ENCODE results near the gene FAM241B. TPM values are rescaled to one million over a fixed set of nuclear protein-coding genes. Genes with fewer than 3 reads are reported as not detected.

Gene FAM241B
- total RNA-seq, 1 experiment from 2014 or later = 13.7 TPM

DNA sequence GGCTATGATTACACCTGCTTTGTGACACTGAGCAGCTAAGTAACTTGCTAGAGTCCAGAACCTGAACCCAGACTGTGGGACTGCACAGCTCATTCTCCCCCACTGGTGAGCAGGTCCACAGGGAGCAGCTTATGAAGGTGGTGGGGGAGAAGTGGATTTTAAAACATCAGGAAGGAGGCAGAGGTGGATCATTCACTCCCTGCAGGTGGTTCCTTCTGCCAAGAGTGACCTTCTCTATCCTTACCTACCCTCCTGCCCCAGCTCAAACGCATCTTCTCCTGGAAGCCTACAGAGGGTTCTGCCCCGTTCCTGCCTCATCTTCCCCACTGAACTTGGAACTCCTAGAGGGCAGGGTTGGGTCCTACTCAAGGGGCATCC, 539 bp upstream of the FAM241B start:
- peak overlapping the region; percentile 54 for H3K4me2 ChIP-seq (ENCODE audit: insufficient read depth, insufficient read length, low read length)
- no peak overlapping the region for H4K5ac ChIP-seq (ENCODE audit: insufficient read length, low read depth, low read length)

More for the DNA sequence above, 539 bp upstream of the FAM241B start:
- H3K23ac ChIP-seq (ENCODE audit: insufficient read length, low read depth, low read length) = no peak overlapping the region
- H2BK15ac ChIP-seq (ENCODE audit: low read depth, low read length) = no peak overlapping the region
- H3K56ac ChIP-seq (ENCODE audit: insufficient read length, low read depth, low read length) = no peak overlapping the region
- Mint-ChIP-seq H3K4me3 (peak overlapping the region; percentile 68 to 80), H3K27ac (no peak overlapping the region), H3K4me1 (peaks cover 5 to 12% of the 10 kb centered on the region in 2 experiments), H3K9me3 (peaks cover under 1 to 2% of the 10 kb centered on the region in 2 experiments; a peak in 2 of 5 replicates), H3K36me3 (ENCODE audit: insufficient read depth in 1 of 3, low read depth in 3 of 3) (peaks cover 16 to 26% (median 23%) of the 10 kb centered on the region in 3 experiments), H3K27me3 (ENCODE audit: low read depth) (peaks cover 41% of the 10 kb centered on the region)
- no peak overlapping the region for H3K27ac ChIP-seq (ENCODE audit: insufficient read length, low read depth, low read length)
- no peaks in the 10 kb centered on the region for H3K9me3 ChIP-seq (ENCODE audit: control insufficient read depth, low read depth, low read length)
- no peak overlapping the region for H3K14ac ChIP-seq (ENCODE audit: insufficient read depth, low read length)
- H4K8ac ChIP-seq (replicated peaks; ENCODE audit: insufficient read length, low read depth, low read length) = no peak overlapping the region
- peaks cover 5% of the 10 kb centered on the region for H3K79me1 ChIP-seq (ENCODE audit: insufficient read depth, low read depth, low read length, poor library complexity, severe bottlenecking)
- H2BK12ac ChIP-seq (ENCODE audit: insufficient read length, low read depth, low read length) = no peak overlapping the region
- H2BK20ac ChIP-seq (ENCODE audit: low read depth, low read length, poor library complexity, severe bottlenecking) = no peak overlapping the region
- no peak overlapping the region for H2AFZ ChIP-seq (ENCODE audit: low read length)
- no peak overlapping the region for H2BK120ac ChIP-seq (ENCODE audit: low read depth, low read length, poor library complexity, severe bottlenecking)
- no peak overlapping the region for H4K91ac ChIP-seq (ENCODE audit: insufficient read length, low read depth, low read length)
- H3K23me2 ChIP-seq (ENCODE audit: insufficient read length, low read depth, low read length, poor library complexity, severe bottlenecking) = no peaks in the 10 kb centered on the region
- no peak overlapping the region for H2BK5ac ChIP-seq (ENCODE audit: insufficient read length, low read length)
- H3K4me1 ChIP-seq (ENCODE audit: insufficient read depth, low read length) = peaks cover 5% of the 10 kb centered on the region; the same call in 1 of the 2 replicates
- no peak overlapping the region for H3K9ac ChIP-seq (ENCODE audit: extremely low read depth, insufficient read length, low read length)
- DNase-seq = no peak
- H4K20me1 ChIP-seq (ENCODE audit: control insufficient read depth, insufficient read depth, insufficient read length) = no peaks in the 10 kb centered on the region
- no peak for TF ChIP-seq CTCF (conservative IDR thresholded peaks at IDR 0.05)
- no peaks in the 10 kb centered on the region; the same call in 1 of the 2 replicates for H3K79me2 ChIP-seq (ENCODE audit: insufficient read depth, low read length)
- WGBS (ENCODE audit: extremely low coverage, insufficient read length, low lambda C conversion rate) = no CpG with 5 or more reads among the region's 2 CpGs
- H3T11ph ChIP-seq (ENCODE audit: low read length) = no peak overlapping the region
- no peak overlapping the region for H2AK5ac ChIP-seq (ENCODE audit: insufficient read length, low read length)
- no peak overlapping the region for H3K4ac ChIP-seq (ENCODE audit: low read depth, low read length)
- H3K27me3 ChIP-seq (ENCODE audit: insufficient read depth, low read length) = no peaks in the 10 kb centered on the region
- no peak overlapping the region for H3K18ac ChIP-seq (ENCODE audit: insufficient read length, low read depth, low read length)

All from H9 (cell line).